Activated T-cell treated with anti-CD3 and anti-CD28 coated beads for 1 hour (primary cell): Measurements from ENCODE around the gene FRMPD4.
"Not testable (repeated sequence)": the region's sequence is repeated elsewhere in the genome, so short reads cannot be mapped to it uniquely, and the experiment has no call there.

Experiments
- DNase-seq: peaks from one replicate; pipeline ENCODE4 v3.0.0-alpha.2; 2020; ENCODE audit warnings: low read depth

FRMPD4 gene

DNA sequence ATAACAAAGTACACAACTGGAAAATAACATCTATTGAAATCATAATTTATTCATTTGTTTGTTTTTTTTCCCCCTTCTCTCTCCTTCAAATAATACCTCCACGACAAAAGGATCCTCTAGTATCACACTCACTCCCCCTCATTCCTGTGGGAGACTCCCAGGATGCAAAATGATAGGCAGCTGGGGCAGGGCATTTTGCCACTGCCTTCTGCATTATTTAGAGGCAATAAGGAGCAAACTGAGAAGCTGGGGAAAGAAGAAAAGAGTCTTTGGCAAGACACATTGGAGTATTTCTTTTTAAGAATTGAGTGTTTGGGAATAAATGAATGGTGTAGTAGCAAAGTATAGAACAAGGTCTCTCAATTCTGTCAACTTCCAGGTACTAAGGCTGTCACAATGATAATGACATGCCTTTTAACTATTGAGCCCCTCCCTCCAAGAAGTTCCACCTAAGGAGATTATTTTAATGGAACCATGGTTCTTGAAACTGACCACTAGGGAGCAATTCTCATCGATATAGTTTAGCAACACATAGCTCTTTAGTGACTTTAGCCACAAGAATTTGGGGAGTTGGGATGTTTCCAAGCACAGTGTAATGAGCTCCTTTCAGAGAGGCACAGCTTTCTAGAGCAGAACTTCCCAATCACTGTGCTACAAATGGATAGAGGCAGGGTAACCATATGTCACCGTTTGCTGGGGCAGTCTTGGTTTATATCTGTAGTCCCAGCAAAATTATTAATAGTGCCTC, 303.3 kb downstream of the FRMPD4 start:
- no peak for DNase-seq

- DNase-seq: no peak
These were observed 305.3 kb downstream of the FRMPD4 start for GRCh38 chrX:12443534-12444098.

DNA sequence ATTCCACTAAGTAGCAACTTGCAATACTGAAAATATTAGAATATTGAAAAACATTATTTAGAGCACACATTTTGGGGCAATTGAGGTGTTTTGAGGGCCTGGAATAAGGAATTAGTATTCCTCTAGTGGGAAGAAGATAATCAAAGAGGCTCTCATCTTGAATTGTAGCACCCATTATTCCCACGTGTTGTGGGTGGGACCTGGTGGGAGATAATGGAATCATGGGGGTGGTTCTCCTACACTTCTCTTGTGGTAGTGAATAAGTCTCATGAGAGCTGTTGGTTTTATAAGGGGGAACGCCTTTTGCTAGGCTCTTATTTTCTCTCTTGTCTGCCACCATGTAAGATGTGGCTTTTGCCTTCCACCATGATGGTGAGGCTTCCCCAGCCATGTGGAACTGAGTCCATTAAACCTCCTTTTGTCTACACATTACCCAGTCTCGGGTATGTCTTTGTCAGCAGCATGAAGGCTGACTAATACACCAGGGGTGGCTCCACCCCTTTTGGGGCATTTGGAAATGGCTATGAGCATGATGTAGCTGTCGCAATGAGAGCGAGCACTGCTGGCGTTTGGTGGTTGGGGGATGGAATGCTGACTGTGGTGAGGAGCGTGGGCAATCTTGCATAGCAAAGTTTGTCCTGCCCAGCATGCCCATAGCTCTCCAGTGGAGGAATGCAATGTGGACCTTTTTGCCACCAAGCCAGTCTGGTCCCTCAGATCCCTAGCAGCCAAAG, 308.2 kb downstream of the FRMPD4 start:
- no peak for DNase-seq

DNA sequence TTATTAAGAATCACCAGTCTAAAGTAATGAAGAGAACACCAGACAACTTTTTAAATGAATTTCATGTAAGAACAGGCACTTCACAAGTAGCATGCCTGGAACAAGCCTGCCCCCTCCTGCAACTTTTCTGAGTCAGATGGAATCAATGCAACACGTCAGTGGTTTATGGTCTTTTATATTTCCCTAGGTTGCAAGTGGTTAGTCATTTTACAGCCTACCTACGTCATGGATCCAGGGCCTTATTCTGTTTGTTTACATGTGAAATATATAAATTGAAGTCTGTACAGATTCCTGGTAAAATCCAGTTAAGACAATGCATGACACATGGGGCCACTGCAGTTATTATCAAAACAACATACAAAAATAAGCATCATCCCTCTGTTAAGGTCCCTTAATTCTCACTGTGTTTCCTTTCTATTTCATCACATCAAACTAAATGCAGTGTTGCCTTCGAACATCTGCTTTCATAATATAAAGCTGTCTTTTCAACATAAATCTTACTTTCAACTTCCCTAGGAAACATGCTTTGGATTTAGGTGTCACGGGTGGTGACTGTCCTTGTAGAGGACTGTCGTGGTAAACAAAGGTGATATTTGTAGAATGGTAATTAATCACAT, 309.3 kb downstream of the FRMPD4 start:
- no peak for DNase-seq

- no peak for DNase-seq
These were observed 314.0 kb downstream of the FRMPD4 start for GRCh38 chrX:12452268-12452667.

DNA sequence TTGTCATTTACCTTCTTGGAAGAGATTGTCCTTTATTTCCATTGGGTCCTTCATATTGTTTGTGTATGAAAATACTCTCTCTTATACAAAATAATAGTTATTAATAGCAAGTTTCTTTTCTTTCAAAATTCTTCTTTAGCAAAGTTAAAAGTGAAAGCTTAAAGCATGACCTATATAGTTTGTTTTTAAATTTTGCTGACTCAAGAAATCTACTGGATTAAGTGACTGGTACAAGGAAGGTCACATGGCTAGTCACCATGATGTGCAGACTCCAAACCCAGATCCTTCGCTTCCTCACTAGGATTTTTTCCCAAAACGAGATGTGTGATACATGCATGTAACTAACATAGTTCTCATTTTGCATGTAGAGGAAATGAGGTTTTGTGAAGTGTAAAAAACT, 322.7 kb downstream of the FRMPD4 start:
- no peak for DNase-seq

DNA sequence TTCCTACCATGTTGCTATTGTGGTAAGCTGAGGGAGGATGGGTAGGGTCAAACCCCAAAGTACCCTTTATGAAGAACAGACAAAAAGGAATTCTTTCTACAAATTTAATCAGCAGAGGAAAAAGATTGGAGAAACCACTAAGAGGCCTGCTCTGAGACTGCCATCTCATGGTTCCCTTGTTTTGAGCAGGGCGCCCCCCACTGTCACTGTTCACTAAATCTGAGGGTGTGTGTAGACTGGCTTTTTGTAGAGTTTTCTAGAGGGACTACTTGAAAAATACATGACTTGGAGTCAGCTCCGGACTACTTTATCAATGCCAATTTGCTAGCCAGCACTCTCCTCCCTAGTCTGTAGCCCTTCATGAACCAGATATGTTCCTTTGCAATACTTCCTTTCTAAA, 324.8 kb downstream of the FRMPD4 start:
- DNase-seq: no peak

DNA sequence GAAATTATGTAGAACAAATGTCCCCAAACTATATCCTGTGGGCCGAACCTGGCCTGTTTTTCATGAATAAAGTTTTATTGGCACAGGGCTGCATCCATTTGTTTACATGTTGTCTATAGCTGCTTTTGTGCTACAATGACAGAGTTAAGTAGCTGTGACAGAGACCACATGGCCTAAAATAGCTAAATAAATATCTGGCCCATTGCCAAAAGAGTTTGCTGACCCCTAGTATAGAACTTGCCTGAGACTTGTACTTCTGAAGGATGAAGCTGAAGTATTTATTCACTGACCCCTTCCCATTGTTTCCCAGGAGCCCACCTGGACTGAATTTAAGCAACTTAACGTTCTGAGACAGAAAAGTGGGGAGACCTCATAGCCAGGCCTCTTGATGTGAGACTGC, 325.6 kb downstream of the FRMPD4 start:
- DNase-seq: no peak

GRCh38 chrX:12467321-12467720, 329.0 kb downstream of the FRMPD4 start:
- no peak for DNase-seq

DNA sequence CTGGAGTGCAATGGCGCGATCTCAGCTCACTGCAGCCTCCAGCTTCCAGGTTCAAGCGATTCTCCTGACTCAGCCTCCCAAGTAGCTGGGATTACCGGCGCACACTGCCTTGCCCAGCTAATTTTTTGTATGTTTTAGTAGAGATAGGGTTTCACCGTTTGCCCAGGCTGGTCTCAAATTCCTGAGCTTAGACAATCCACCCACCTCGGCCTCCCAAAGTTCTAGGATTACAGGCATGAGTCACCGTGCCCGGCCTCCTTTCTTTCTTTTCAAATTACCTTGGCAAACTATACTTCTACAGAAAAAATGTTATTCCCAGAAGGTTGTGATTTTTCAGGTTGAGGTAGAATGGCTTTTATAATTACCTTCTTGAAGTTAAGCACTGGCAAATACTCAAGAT, 331.0 kb downstream of the FRMPD4 start:
- DNase-seq: no peak

GRCh38 chrX:12471061-12471460, 332.8 kb downstream of the FRMPD4 start:
- no peak for DNase-seq

GRCh38 chrX:12480956-12481355, 342.7 kb downstream of the FRMPD4 start:
- no peak for DNase-seq

DNA sequence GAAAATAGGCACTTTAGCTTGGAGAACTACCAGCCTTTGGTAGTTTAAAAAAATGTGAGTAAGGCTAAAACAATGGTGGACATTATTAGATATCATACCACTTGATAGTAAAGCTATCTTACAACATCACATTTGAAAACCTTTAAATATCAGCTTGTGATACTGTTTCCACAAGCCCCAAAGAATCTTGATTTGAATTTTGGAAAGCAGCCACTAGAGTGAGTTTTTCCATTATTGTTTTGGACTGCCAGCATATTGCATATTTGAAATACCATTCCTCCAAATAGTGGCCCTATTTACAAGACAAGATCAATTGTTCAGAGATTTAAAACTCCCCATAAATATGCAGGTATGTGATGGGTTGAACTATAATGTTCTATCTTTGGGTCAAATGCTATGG, 349.9 kb downstream of the FRMPD4 start:
- DNase-seq: no peak

DNA sequence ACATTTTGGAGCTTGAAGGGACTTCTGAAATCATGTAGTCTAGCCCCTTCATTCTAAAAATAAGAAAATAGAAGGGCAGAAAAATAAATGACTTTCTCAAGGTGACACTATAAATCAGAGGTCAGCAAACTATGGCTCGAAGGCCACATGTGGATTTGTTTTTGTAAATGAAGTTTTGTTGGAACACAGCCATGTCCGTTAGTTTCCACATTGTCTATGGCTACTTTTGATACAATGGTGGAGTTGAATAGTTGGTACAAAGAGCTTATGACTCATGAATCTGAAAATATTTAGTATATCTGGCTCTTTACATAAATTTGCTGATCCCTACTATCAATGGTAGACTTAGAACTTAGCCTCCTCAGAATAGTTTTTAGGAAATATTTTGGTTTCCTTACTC, 350.5 kb downstream of the FRMPD4 start:
- DNase-seq: no peak

DNA sequence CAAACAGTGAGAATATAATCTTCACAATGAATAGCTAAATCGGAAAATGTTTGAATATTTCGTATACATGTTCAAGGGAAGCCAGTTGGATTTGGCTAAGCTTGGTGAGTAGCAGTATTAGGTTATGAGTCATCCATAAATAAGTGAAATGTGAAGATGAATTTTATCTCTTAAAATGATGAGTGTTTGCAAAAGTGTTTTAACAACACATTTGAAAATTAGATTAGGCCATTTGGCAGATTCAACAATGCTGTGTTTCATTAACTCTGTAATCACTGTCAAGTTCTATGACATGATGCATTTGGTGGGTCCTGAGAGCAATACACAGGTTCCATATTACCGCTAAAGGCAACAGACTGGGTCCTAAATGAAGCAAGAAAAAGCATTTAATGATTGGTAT, 351.1 kb downstream of the FRMPD4 start:
- no peak for DNase-seq

GRCh38 chrX:12494400-12495138, 356.3 kb downstream of the FRMPD4 start:
- no peak for DNase-seq

GRCh38 chrX:12496343-12496742, 358.1 kb downstream of the FRMPD4 start:
- no peak for DNase-seq

GRCh38 chrX:12497832-12498591, 359.7 kb downstream of the FRMPD4 start:
- DNase-seq: no peak

DNA sequence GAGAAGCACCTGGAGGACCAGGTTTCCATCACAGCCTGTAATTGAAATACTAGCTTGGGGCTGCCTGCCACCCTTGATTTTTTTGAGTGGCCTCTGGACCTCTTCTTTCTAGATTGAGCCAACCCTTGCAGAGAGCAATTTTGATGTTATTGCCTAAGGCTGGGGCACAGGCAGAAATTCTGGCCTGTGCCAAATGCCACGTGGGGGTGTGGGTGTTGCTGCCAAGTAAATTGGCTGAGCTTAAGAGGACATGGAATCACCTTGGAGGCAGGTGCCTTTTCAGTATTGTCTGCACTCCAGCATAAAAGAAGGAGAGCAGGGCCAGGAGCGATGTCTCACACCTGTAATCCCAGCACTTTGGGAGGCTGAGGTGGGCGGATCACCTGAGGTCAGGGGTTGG, 366.9 kb downstream of the FRMPD4 start:
- no peak for DNase-seq

GRCh38 chrX:12515384-12515783, 377.1 kb downstream of the FRMPD4 start:
- DNase-seq: not testable (repeated sequence)

- DNase-seq: no peak
These were observed 388.0 kb downstream of the FRMPD4 start for GRCh38 chrX:12526306-12526705.
